Measurements from ENCODE around the gene MLLT6. TPM values are rescaled to one million over a fixed set of nuclear protein-coding genes. Genes with fewer than 3 reads are reported as not detected.

MLLT6 gene
- total and polyA plus RNA-seq, 2 of the 13 experiments (the other 11 are each of a cell fraction or from before 2014, with no cell fraction given), result 50.7 to 69.5 TPM

DNA sequence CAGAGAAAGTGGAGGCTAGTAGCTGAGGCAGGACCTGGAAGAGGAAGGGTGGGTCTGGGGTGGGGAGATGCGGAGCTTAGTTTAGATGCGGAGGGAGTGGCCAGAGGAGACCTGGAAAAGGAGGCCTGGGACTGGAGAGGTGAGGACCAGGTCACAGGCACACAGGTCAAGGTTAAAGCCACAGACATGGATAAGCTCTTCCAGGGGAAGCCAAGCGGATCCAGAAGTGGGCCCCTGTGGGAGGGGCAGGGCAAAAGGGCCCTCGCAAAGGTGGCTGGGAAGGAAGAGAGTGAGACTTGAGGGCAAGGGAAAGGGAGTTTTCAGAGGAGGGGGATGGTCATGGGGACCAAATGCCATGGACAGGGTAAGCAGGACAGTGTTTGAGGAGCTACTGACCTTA is 13.9 kb upstream of the MLLT6 start (continued):
- TF ChIP-seq, protein P1, sequence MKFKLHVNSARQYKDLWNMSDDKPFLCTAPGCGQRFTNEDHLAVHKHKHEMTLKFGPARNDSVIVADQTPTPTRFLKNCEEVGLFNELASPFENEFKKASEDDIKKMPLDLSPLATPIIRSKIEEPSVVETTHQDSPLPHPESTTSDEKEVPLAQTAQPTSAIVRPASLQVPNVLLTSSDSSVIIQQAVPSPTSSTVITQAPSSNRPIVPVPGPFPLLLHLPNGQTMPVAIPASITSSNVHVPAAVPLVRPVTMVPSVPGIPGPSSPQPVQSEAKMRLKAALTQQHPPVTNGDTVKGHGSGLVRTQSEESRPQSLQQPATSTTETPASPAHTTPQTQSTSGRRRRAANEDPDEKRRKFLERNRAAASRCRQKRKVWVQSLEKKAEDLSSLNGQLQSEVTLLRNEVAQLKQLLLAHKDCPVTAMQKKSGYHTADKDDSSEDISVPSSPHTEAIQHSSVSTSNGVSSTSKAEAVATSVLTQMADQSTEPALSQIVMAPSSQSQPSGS (CRISPR knock-in tag; IDR thresholded peaks at IDR 0.05), result peak; percentile 49; the same call in 1 of the 2 replicates
- TF ChIP-seq, protein P2, sequence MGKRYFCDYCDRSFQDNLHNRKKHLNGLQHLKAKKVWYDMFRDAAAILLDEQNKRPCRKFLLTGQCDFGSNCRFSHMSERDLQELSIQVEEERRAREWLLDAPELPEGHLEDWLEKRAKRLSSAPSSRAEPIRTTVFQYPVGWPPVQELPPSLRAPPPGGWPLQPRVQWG (CRISPR knock-in tag; IDR thresholded peaks at IDR 0.05; ENCODE audit: borderline replicate concordance, low read depth), result no peak
- TF ChIP-seq, protein P3, sequence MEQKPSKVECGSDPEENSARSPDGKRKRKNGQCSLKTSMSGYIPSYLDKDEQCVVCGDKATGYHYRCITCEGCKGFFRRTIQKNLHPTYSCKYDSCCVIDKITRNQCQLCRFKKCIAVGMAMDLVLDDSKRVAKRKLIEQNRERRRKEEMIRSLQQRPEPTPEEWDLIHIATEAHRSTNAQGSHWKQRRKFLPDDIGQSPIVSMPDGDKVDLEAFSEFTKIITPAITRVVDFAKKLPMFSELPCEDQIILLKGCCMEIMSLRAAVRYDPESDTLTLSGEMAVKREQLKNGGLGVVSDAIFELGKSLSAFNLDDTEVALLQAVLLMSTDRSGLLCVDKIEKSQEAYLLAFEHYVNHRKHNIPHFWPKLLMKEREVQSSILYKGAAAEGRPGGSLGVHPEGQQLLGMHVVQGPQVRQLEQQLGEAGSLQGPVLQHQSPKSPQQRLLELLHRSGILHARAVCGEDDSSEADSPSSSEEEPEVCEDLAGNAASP (CRISPR knock-in tag; IDR thresholded peaks at IDR 0.05; ENCODE audit: borderline replicate concordance), result peak; percentile 95
- TF ChIP-seq ZNF558 (CRISPR knock-in tag; IDR thresholded peaks at IDR 0.05; ENCODE audit: borderline replicate concordance), result no peak
- TF ChIP-seq, protein P4, sequence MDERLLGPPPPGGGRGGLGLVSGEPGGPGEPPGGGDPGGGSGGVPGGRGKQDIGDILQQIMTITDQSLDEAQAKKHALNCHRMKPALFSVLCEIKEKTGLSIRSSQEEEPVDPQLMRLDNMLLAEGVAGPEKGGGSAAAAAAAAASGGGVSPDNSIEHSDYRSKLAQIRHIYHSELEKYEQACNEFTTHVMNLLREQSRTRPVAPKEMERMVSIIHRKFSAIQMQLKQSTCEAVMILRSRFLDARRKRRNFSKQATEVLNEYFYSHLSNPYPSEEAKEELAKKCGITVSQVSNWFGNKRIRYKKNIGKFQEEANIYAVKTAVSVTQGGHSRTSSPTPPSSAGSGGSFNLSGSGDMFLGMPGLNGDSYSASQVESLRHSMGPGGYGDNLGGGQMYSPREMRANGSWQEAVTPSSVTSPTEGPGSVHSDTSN (CRISPR knock-in tag; IDR thresholded peaks at IDR 0.05), result no peak
- peak; percentile 76 to 92 for TF ChIP-seq NR2F1 (CRISPR knock-in tag; IDR thresholded peaks at IDR 0.05)
- TF ChIP-seq KDM6A (CRISPR knock-in tag; IDR thresholded peaks at IDR 0.05; ENCODE audit: low read depth), result 0 out of 2 replicates have a peak, but pooled peaks have one; percentile 52
- no peak for TF ChIP-seq MAZ (IDR thresholded peaks at IDR 0.05; ENCODE audit: borderline replicate concordance, low read depth, low read length)
- peak; percentile 41; the same call in 1 of the 2 replicates for TF ChIP-seq MAZ (CRISPR knock-in tag; IDR thresholded peaks at IDR 0.05; ENCODE audit: low read depth)
- TF ChIP-seq, protein P5, sequence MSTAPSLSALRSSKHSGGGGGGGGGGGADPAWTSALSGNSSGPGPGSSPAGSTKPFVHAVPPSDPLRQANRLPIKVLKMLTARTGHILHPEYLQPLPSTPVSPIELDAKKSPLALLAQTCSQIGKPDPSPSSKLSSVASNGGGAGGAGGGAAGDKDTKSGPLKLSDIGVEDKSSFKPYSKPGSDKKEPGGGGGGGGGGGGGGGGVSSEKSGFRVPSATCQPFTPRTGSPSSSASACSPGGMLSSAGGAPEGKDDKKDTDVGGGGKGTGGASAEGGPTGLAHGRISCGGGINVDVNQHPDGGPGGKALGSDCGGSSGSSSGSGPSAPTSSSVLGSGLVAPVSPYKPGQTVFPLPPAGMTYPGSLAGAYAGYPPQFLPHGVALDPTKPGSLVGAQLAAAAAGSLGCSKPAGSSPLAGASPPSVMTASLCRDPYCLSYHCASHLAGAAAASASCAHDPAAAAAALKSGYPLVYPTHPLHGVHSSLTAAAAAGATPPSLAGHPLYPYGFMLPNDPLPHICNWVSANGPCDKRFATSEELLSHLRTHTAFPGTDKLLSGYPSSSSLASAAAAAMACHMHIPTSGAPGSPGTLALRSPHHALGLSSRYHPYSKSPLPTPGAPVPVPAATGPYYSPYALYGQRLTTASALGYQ (CRISPR knock-in tag; IDR thresholded peaks at IDR 0.05), result 0 out of 2 replicates have a peak, but pooled peaks have one; percentile 33
- TF ChIP-seq, protein P6, sequence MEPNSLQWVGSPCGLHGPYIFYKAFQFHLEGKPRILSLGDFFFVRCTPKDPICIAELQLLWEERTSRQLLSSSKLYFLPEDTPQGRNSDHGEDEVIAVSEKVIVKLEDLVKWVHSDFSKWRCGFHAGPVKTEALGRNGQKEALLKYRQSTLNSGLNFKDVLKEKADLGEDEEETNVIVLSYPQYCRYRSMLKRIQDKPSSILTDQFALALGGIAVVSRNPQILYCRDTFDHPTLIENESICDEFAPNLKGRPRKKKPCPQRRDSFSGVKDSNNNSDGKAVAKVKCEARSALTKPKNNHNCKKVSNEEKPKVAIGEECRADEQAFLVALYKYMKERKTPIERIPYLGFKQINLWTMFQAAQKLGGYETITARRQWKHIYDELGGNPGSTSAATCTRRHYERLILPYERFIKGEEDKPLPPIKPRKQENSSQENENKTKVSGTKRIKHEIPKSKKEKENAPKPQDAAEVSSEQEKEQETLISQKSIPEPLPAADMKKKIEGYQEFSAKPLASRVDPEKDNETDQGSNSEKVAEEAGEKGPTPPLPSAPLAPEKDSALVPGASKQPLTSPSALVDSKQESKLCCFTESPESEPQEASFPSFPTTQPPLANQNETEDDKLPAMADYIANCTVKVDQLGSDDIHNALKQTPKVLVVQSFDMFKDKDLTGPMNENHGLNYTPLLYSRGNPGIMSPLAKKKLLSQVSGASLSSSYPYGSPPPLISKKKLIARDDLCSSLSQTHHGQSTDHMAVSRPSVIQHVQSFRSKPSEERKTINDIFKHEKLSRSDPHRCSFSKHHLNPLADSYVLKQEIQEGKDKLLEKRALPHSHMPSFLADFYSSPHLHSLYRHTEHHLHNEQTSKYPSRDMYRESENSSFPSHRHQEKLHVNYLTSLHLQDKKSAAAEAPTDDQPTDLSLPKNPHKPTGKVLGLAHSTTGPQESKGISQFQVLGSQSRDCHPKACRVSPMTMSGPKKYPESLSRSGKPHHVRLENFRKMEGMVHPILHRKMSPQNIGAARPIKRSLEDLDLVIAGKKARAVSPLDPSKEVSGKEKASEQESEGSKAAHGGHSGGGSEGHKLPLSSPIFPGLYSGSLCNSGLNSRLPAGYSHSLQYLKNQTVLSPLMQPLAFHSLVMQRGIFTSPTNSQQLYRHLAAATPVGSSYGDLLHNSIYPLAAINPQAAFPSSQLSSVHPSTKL (CRISPR knock-in tag; IDR thresholded peaks at IDR 0.05), result peak; percentile 80
- TF ChIP-seq EP300 (IDR thresholded peaks at IDR 0.05; ENCODE audit: low read depth in 2 of 2, low read length in 2 of 2), result peak in 1 of 2 experiments; percentile 62; a peak in 1 of 4 replicates
- no peak for TF ChIP-seq EP300 (CRISPR knock-in tag; IDR thresholded peaks at IDR 0.05; ENCODE audit: borderline replicate concordance)
- TF ChIP-seq HOXA3 (CRISPR knock-in tag; IDR thresholded peaks at IDR 0.05), result peak; percentile 39; the same call in 1 of the 2 replicates
- 0 out of 2 replicates have a peak, but pooled peaks have one; percentile 31 for TF ChIP-seq MIXL1 (CRISPR knock-in tag; IDR thresholded peaks at IDR 0.05)
- peak; percentile 31; the same call in 1 of the 2 replicates for TF ChIP-seq DR1 (CRISPR knock-in tag; IDR thresholded peaks at IDR 0.05)
- 0 out of 2 replicates have a peak, but pooled peaks have one; percentile 36 for TF ChIP-seq ZNF160 (CRISPR knock-in tag; IDR thresholded peaks at IDR 0.05)
- 0 out of 2 replicates have a peak, but pooled peaks have one; percentile 30 for TF ChIP-seq GFI1 (CRISPR knock-in tag; IDR thresholded peaks at IDR 0.05; ENCODE audit: borderline replicate concordance)
- TF ChIP-seq ZNF350 (CRISPR knock-in tag; IDR thresholded peaks at IDR 0.05; ENCODE audit: borderline replicate concordance, low read depth), result peak; percentile 81; the same call in 1 of the 2 replicates

All from HepG2 (cell line).